PC-3 (cell line): ENCODE measurements around the gene CEBPE. TPM values are rescaled to one million over a fixed set of nuclear protein-coding genes. Genes with fewer than 3 reads are reported as not detected.

Source experiments
- ATAC-seq: fragments of 200-7000 bp; cut with Tn5 transposase; 2 replicates; pipeline ENCODE4 v1.9.1; 2020; ENCODE audit warnings: mild to moderate bottlenecking, moderate library complexity
- BruUV-seq: library from RNA; stranded (reverse); fragments of 400-500 nt; replicated peaks from 2 replicates; lab custom pipeline; 2021; lab: Mats Ljungman, UMichigan
- CTCF ChIA-PET: fragments of 300-600 bp; sonication (Branson Sonifier 250); formaldehyde crosslinking; loops from one replicate; lab custom pipeline; 2022; ENCODE audit warnings: antibody characterized with exemption; lab: Charles Lee
- POLR2A ChIA-PET: fragments of 300-600 bp; sonication (Branson Sonifier 250); formaldehyde crosslinking; loops from one replicate; lab custom pipeline; 2022; ENCODE audit warnings: antibody characterized with exemption; ENCODE audit not compliant: unreplicated experiment; lab: Charles Lee
- DNase-seq: peaks from one replicate; pipeline ENCODE4 v3.0.0-alpha.2; 2015
- H2AFZ ChIP-seq: fragments of 300-600 bp; sonication (generic); 2 replicates; pipeline ENCODE4 v1.6.0; 2016; ENCODE audit warnings: antibody characterized with exemption, low read length
- H3F3A ChIP-seq: fragments of 300-600 bp; sonication (generic); one replicate; pipeline ENCODE4 v1.6.0; 2017; ENCODE audit warnings: antibody characterized with exemption, low read length, control low read depth, mild to moderate bottlenecking; ENCODE audit not compliant: unreplicated experiment
- H3K27ac ChIP-seq: fragments of 300-600 bp; sonication (generic); 2 replicates; pipeline ENCODE4 v1.5.1; 2016; ENCODE audit warnings: mild to moderate bottlenecking, low read length
- H3K27me3 ChIP-seq: fragments of 300-600 bp; sonication (generic); 2 replicates; pipeline ENCODE4 v1.6.1; 2016; ENCODE audit warnings: low read length, mixed read lengths
- H3K36me3 ChIP-seq: fragments of 300-600 bp; sonication (generic); 2 replicates; pipeline ENCODE4 v1.6.1; 2016; ENCODE audit warnings: low read depth, mixed run types, low read length, mixed read lengths
- H3K4me1 ChIP-seq: fragments of 300-600 bp; sonication (generic); 2 replicates; pipeline ENCODE4 v1.5.1; 2016; ENCODE audit warnings: low read length; ENCODE audit not compliant: insufficient read depth
- H3K4me2 ChIP-seq: fragments of 300-600 bp; sonication (generic); 2 replicates; pipeline ENCODE4 v1.6.0; 2016; ENCODE audit warnings: low read length
- H3K4me3 ChIP-seq: fragments of 300-600 bp; sonication (generic); 2 replicates; pipeline ENCODE4 v1.5.1; 2016; ENCODE audit warnings: mild to moderate bottlenecking, low read length, mixed read lengths
- H3K79me2 ChIP-seq: fragments of 300-600 bp; sonication (generic); 2 replicates; pipeline ENCODE4 v1.6.1; 2017; ENCODE audit warnings: low read length, mixed read lengths
- H3K9ac ChIP-seq: fragments of 300-600 bp; sonication (generic); 2 replicates; pipeline ENCODE4 v1.6.0; 2016; ENCODE audit warnings: mild to moderate bottlenecking, low read length
- H3K9me2 ChIP-seq: fragments of 300-600 bp; sonication (generic); replicated peaks from 2 replicates; pipeline ENCODE4 v1.6.1; 2016; ENCODE audit warnings: mixed run types, low read length, mixed read lengths
- H3K9me3 ChIP-seq: fragments of 300-600 bp; sonication (generic); 2 replicates; pipeline ENCODE4 v1.6.1; 2016; ENCODE audit warnings: low read length, mixed read lengths
- H4K20me1 ChIP-seq: fragments of 300-600 bp; sonication (generic); 2 replicates; pipeline ENCODE4 v1.6.1; 2016; ENCODE audit warnings: low read length, mixed read lengths
- EZH2 ChIP-seq: fragments of 300-600 bp; sonication (generic); IDR thresholded peaks from one replicate; pipeline ENCODE4 v1.6.1; 2017; ENCODE audit warnings: antibody characterized with exemption, mild to moderate bottlenecking, low read length; ENCODE audit not compliant: unreplicated experiment
- EZH2phosphoT487 ChIP-seq: fragments of 300-600 bp; sonication (generic); IDR thresholded peaks from 2 replicates; pipeline ENCODE4 v1.6.1; 2018; ENCODE audit warnings: mild to moderate bottlenecking, antibody characterized with exemption, low read length, borderline replicate concordance
- intact Hi-C: fragments of 100-400 bp; cut with micrococcal nuclease; formaldehyde crosslinking; loops from 2 replicates; pipeline ENCODE4 v1.9.0; 2023
- total RNA-seq: library from RNA; depleted of rRNA; stranded (reverse); fragments of >200 nt; gene quantifications from 2 replicates; pipeline ENCODE4 v1.2.3, GENCODE V29; 2014
- TF ChIP-seq, protein P1 (sequence below): fragments of 300-600 bp; sonication (generic); conservative IDR thresholded peaks from 2 replicates; pipeline ENCODE4 v1.5.1; 2017; ENCODE audit warnings: antibody characterized with exemption, low read depth, mild to moderate bottlenecking, low read length

CEBPE gene
- total RNA-seq, 1 experiment from 2014 or later: not detected

DNA sequence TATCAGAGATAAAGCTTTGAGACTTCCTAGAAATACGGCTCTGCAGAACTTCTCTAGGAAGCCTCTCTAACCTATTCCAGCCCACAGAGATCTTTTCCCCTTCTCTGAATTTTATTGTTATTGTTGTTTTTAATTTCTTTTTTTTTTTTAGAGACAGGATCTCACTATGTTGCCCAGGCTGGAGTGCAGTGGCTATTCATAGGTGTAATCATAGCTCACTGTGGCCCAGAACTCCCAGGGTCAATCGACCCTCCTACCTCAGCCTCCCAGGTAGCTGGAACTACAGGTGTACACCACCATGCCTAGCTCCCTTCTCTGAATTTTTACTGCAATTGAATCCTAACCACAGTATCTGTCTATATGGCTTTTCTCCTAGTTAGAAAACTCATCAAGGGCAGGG lies 44.8 kb upstream of the CEBPE start:
- DNase-seq: no peak
- Histone ChIP-seq H3K9me3 (no peaks in the 10 kb centered on the region), H3K36me3 (no peaks in the 10 kb centered on the region), H3K4me1 (peaks cover 9% of the 10 kb centered on the region), H3K79me2 (no peaks in the 10 kb centered on the region), H3K4me2 (no peak overlapping the region), H2AFZ (no peak overlapping the region), H3K9ac (no peak overlapping the region), H3K27me3 (no peaks in the 10 kb centered on the region), H3F3A (no peaks in the 10 kb centered on the region), H3K9me2 (no peaks in the 10 kb centered on the region), H3K4me3 (no peak overlapping the region), H4K20me1 (no peaks in the 10 kb centered on the region), H3K27ac (no peak overlapping the region)
- CTCF ChIA-PET: no interaction called here
- BruUV-seq: no TSS peak
- POLR2A ChIA-PET: interaction anchor here (0.7 kb wide), 1 partner anchor 28 kb away, joined by 4 read pairs; no protein-coding TSS in a partner anchor
- intact Hi-C loops: no loop called here
- ATAC-seq: no peak
- TF ChIP-seq EZH2phosphoT487 (no peak), EZH2 (no peak)
- TF ChIP-seq, protein P1, sequence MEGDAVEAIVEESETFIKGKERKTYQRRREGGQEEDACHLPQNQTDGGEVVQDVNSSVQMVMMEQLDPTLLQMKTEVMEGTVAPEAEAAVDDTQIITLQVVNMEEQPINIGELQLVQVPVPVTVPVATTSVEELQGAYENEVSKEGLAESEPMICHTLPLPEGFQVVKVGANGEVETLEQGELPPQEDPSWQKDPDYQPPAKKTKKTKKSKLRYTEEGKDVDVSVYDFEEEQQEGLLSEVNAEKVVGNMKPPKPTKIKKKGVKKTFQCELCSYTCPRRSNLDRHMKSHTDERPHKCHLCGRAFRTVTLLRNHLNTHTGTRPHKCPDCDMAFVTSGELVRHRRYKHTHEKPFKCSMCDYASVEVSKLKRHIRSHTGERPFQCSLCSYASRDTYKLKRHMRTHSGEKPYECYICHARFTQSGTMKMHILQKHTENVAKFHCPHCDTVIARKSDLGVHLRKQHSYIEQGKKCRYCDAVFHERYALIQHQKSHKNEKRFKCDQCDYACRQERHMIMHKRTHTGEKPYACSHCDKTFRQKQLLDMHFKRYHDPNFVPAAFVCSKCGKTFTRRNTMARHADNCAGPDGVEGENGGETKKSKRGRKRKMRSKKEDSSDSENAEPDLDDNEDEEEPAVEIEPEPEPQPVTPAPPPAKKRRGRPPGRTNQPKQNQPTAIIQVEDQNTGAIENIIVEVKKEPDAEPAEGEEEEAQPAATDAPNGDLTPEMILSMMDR: no peak

DNA sequence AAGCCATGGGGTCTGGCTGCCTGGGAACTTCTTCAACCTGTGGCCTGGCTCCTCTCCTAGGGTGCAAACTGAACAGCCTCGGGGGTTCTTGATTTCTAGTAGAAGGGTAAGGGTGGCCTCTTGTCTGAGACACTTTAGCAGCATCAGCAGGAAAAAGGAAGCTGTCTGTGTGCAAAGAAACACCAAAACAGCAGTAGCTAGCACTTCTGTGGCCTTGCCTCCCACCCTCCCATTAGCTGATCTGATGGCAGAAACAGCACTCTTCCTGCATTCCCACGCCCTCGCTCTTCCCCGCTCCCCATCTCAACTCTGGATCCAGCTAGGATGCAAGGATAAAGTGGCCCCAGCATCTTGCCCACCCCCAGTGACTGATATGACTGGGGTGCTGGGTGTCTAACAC lies 43.7 kb upstream of the CEBPE start:
- ChIA-PET POLR2A (no interaction called here), CTCF (no interaction called here)
- Histone ChIP-seq H3K9ac (no peak overlapping the region), H3K36me3 (no peaks in the 10 kb centered on the region), H4K20me1 (no peaks in the 10 kb centered on the region), H3K27me3 (no peaks in the 10 kb centered on the region), H3K9me3 (no peaks in the 10 kb centered on the region), H3K9me2 (no peaks in the 10 kb centered on the region), H3K79me2 (no peaks in the 10 kb centered on the region), H3K4me1 (peaks cover 9% of the 10 kb centered on the region), H3K4me3 (no peak overlapping the region), H3K4me2 (no peak overlapping the region), H3K27ac (no peak overlapping the region), H2AFZ (no peak overlapping the region), H3F3A (no peaks in the 10 kb centered on the region)
- TF ChIP-seq EZH2phosphoT487 (no peak), EZH2 (no peak)
- TF ChIP-seq, protein P1: no peak
- ATAC-seq: no peak
- no TSS peak for BruUV-seq
- DNase-seq: no peak
- intact Hi-C loops: no loop called here

DNA sequence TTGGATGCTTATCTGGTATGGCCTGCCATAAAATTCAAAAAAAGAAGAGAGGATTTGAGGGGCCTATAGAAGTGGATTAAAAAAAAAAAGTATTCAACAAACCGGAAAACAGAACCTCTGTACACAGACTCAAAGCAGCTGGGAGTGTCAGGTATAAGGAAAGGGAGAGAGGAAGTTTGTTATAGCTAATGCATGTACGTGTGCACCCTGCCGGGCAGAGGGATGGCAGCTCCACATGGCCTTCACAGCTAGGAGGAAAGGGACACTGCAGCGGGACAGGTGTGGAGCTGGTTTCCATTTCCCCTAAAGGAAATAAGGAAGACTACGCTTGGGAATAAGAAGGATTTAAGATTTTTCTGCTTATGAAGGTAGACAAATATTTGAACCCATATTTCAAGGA lies 43.0 kb upstream of the CEBPE start:
- H3K4me3 ChIP-seq: no peak overlapping the region
- DNase-seq (no peak), ATAC-seq (no peak)
- no peaks in the 10 kb centered on the region for H4K20me1 ChIP-seq
- intact Hi-C loops: no loop called here
- no peak overlapping the region for H3K4me2 ChIP-seq
- H3K4me1 ChIP-seq: peaks cover 9% of the 10 kb centered on the region
- H3K9ac ChIP-seq: no peak overlapping the region
- TF ChIP-seq EZH2 (no peak), EZH2phosphoT487 (no peak)
- TF ChIP-seq, protein P1: no peak
- POLR2A ChIA-PET: no interaction called here
- BruUV-seq: no TSS peak
- no peaks in the 10 kb centered on the region for H3K27me3 ChIP-seq
- no peaks in the 10 kb centered on the region for H3K9me2 ChIP-seq
- H3K9me3 ChIP-seq: no peaks in the 10 kb centered on the region
- CTCF ChIA-PET: no interaction called here
- no peaks in the 10 kb centered on the region for H3F3A ChIP-seq
- H3K79me2 ChIP-seq: no peaks in the 10 kb centered on the region
- no peak overlapping the region for H2AFZ ChIP-seq
- H3K27ac ChIP-seq: no peak overlapping the region
- H3K36me3 ChIP-seq: no peaks in the 10 kb centered on the region
